HepG2 (cell line): ENCODE results near the gene EIF3A. TPM values are rescaled to one million over a fixed set of nuclear protein-coding genes. Genes with fewer than 3 reads are reported as not detected.
A peak's percentile ranks its signal among the peaks of the same experiment; 100 is the strongest.

ENCODE experiments used
- ATAC-seq: fragments of 200-7000 bp; cut with Tn5 transposase; 3 replicates; pipeline ENCODE4 v1.9.1; 2020; ENCODE audit warnings: mild to moderate bottlenecking, moderate library complexity
- BruUV-seq: library from RNA; stranded (reverse); fragments of 400-500 nt; replicated peaks from 2 replicates; lab custom pipeline; 2021; lab: Mats Ljungman, UMichigan
- CTCF ChIA-PET: fragments of 300-600 bp; formaldehyde crosslinking; extraction: SDS; loops from one replicate; lab custom pipeline; 2021; ENCODE audit warnings: low total read pairs, inconsistent platforms, low intra/inter-chr PET ratio; lab: Yijun Ruan, JAX
- POLR2A ChIA-PET: fragments of 350-600 bp; sonication (Branson Sonifier 250); formaldehyde crosslinking; loops from one replicate; lab custom pipeline; 2020; ENCODE audit warnings: antibody characterized with exemption, inconsistent platforms; lab: Yijun Ruan, JAX
- DNase-seq: peaks from one replicate; pipeline ENCODE4 v3.0.0-alpha.2; 2015; ENCODE audit warnings: low spot score
- FAIRE-seq: peaks from 3 replicates; lab custom pipeline; 2011; peaks lifted over from hg19 to GRCh38; lab: Jason Lieb, UNC
- H2AFZ ChIP-seq: one replicate; pipeline ENCODE4 v1.6.1; 2011; ENCODE audit warnings: low read length, inconsistent platforms
- H3K27ac ChIP-seq: fragments of 300-600 bp; 3 replicates; pipeline ENCODE4 v1.8.0; 2011; ENCODE audit warnings: mixed run types, mild to moderate bottlenecking, mixed read lengths, low read length, inconsistent platforms; ENCODE audit not compliant: insufficient read depth; ENCODE audit errors: extremely low read length
- H3K27me3 ChIP-seq, 2 experiments: fragments of 200-600 bp in 1 of 2; 2 replicates in 1 of 2; 3 replicates in 1 of 2; pipeline versions ENCODE4 v1.6.0 to v1.8.0; 2011; ENCODE audit warnings: low read length in 2 of 2, mild to moderate bottlenecking in 2 of 2, moderate library complexity in 2 of 2, inconsistent platforms in 1 of 2; ENCODE audit not compliant: insufficient read depth in 2 of 2, control insufficient read depth in 1 of 2
- H3K36me3 ChIP-seq, 2 experiments: fragments of 200-600 bp in 1 of 2; replicated peaks in 1 of 2; 2 replicates in 1 of 2; 3 replicates in 1 of 2; pipeline versions ENCODE4 v1.5.1 to v1.8.0; 2011; ENCODE audit warnings: low read length in 2 of 2, inconsistent platforms in 1 of 2; ENCODE audit not compliant: insufficient read depth in 2 of 2, control insufficient read depth in 1 of 2
- H3K4me1 ChIP-seq: 2 replicates; pipeline ENCODE4 v1.5.1; 2012; ENCODE audit warnings: low read length, inconsistent platforms; ENCODE audit not compliant: insufficient read depth
- H3K4me2 ChIP-seq: 2 replicates; pipeline ENCODE4 v1.6.0; 2011; ENCODE audit warnings: low read depth, low read length, inconsistent platforms
- H3K4me3 ChIP-seq, 3 experiments: fragments of 200-600 bp in 1 of 3; sonication (generic), shearing (Covaris generic) in 1 of 3; replicated peaks in 1 of 3; 2 replicates each; pipeline ENCODE4 v1.5.1; 2011 to 2016; ENCODE audit warnings: low read length in 3 of 3, inconsistent platforms in 2 of 3, low read depth in 2 of 3, mild to moderate bottlenecking in 2 of 3, control low read depth in 1 of 3, mixed read lengths in 1 of 3; ENCODE audit not compliant: insufficient read depth in 1 of 3
- H3K79me2 ChIP-seq: one replicate; pipeline ENCODE4 v1.6.1; 2011; ENCODE audit warnings: low read length, inconsistent platforms; ENCODE audit not compliant: insufficient read depth
- H3K9ac ChIP-seq: 2 replicates; pipeline ENCODE4 v1.6.0; 2011; ENCODE audit warnings: mild to moderate bottlenecking, low read depth, low read length, inconsistent platforms; ENCODE audit not compliant: insufficient read depth
- H3K9me3 ChIP-seq: 2 replicates; pipeline ENCODE4 v1.5.1; 2012; ENCODE audit warnings: mild to moderate bottlenecking, low read length
- H4K20me1 ChIP-seq: 2 replicates; pipeline ENCODE4 v1.6.0; 2011; ENCODE audit warnings: inconsistent platforms, mild to moderate bottlenecking, low read length, moderate library complexity; ENCODE audit not compliant: insufficient read depth
- BATF2 ChIP-seq: sonication (generic); formaldehyde crosslinking; IDR thresholded peaks from 2 replicates; pipeline ENCODE4 v1.8.0; 2022; ENCODE audit warnings: mild to moderate bottlenecking, missing genetic modification reagents, moderate library complexity
- BHLHE40 ChIP-seq: IDR thresholded peaks from 2 replicates; pipeline ENCODE4 v1.6.1; 2011; ENCODE audit warnings: low read length, improper control_type of control experiment
- FOXJ3 ChIP-seq: sonication (generic); formaldehyde crosslinking; IDR thresholded peaks from 2 replicates; pipeline ENCODE4 v1.4.0; 2020; ENCODE audit warnings: missing genetic modification reagents, mild to moderate bottlenecking, borderline replicate concordance
- HDAC2 ChIP-seq: sonication (generic); formaldehyde crosslinking; IDR thresholded peaks from 2 replicates; pipeline ENCODE4 v1.4.0; 2020; ENCODE audit warnings: missing genetic modification reagents
- KAT2B ChIP-seq: fragments of 150-350 bp; IDR thresholded peaks from 2 replicates; pipeline ENCODE4 v1.6.1; 2014; ENCODE audit warnings: low read depth, low read length, borderline replicate concordance
- NFYC ChIP-seq: IDR thresholded peaks from 2 replicates; pipeline ENCODE4 v1.6.1; 2016; ENCODE audit warnings: missing genetic modification reagents, missing compliant biosample characterization
- PBX3 ChIP-seq: sonication (generic); formaldehyde crosslinking; IDR thresholded peaks from 2 replicates; pipeline ENCODE4 v1.8.1; 2023; ENCODE audit warnings: missing genetic modification reagents, inconsistent platforms, borderline replicate concordance
- POLR2AphosphoS2 ChIP-seq: IDR thresholded peaks from 2 replicates; pipeline ENCODE4 v1.6.1; 2011; ENCODE audit warnings: low read depth, low read length, improper control_type of control experiment
- SCMH1 ChIP-seq: sonication (generic); formaldehyde crosslinking; IDR thresholded peaks from 2 replicates; pipeline ENCODE4 v1.9.0; 2021; ENCODE audit warnings: missing genetic modification reagents, mild to moderate bottlenecking, borderline replicate concordance
- SMAD1 ChIP-seq: sonication (generic); formaldehyde crosslinking; IDR thresholded peaks from 2 replicates; pipeline ENCODE4 v1.4.0; 2020; ENCODE audit warnings: missing genetic modification reagents, low read depth, mild to moderate bottlenecking, borderline replicate concordance
- XRCC5 ChIP-seq: fragments of 200-400 bp; formaldehyde crosslinking; optimal IDR thresholded peaks from 2 replicates; pipeline ENCODE3; 2017; ENCODE audit warnings: mild to moderate bottlenecking, low read length
- ZBTB34 ChIP-seq: sonication (generic); formaldehyde crosslinking; IDR thresholded peaks from 2 replicates; pipeline ENCODE4 v1.8.0; 2022; ENCODE audit warnings: mild to moderate bottlenecking, missing genetic modification reagents
- ZBTB46 ChIP-seq: sonication (generic); formaldehyde crosslinking; IDR thresholded peaks from 2 replicates; pipeline ENCODE4 v1.4.0; 2020; ENCODE audit warnings: mild to moderate bottlenecking, missing genetic modification reagents, borderline replicate concordance
- ZNF235 ChIP-seq: sonication (generic); formaldehyde crosslinking; IDR thresholded peaks from 2 replicates; pipeline ENCODE4 v1.8.1; 2023; ENCODE audit warnings: mild to moderate bottlenecking, missing genetic modification reagents, borderline replicate concordance
- ZNF331 ChIP-seq: sonication (generic); formaldehyde crosslinking; IDR thresholded peaks from 2 replicates; pipeline ENCODE4 v1.4.0; 2020; ENCODE audit warnings: missing genetic modification reagents
- ZNF496 ChIP-seq: sonication (generic); formaldehyde crosslinking; IDR thresholded peaks from 2 replicates; pipeline ENCODE4 v1.8.1; 2023; ENCODE audit warnings: mild to moderate bottlenecking, moderate library complexity, missing genetic modification reagents; ENCODE audit not compliant: insufficient replicate concordance
- ZNF878 ChIP-seq: sonication (generic); formaldehyde crosslinking; IDR thresholded peaks from 2 replicates; pipeline ENCODE4 v1.8.1; 2023; ENCODE audit warnings: mild to moderate bottlenecking, missing genetic modification reagents, moderate library complexity
- WGBS: methylation state at CpG from one replicate; pipeline ENCODE4 v1.1.6; 2017; ENCODE audit warnings: low lambda C conversion rate; 5-methylcytosine and 5-hydroxymethylcytosine counted together
- in situ Hi-C: cut with HindIII; loops from 2 replicates; pipeline ENCODE4 v1.10.0; 2017; ENCODE audit warnings: low pct_unique_long_range_greater_than_20kb; ENCODE audit not compliant: extremely low pct_ligation_motif_present
- intact Hi-C: fragments of 100-400 bp; cut with micrococcal nuclease; formaldehyde crosslinking; loops from one replicate; pipeline ENCODE4 v1.10.0; 2022; ENCODE audit not compliant: unreplicated experiment
- polyA plus RNA-seq, 8 experiments: library from polyadenylated mRNA; depleted of rRNA in 3 of 8; stranded (reverse) in 7 of 8; unstranded in 1 of 8; fragments of >200 nt; fragmentation: Illumina TruSeq in 4 of 8; extraction: Trizol in 4 of 8; gene quantifications; 2 replicates each; pipeline versions ENCODE4 v1.2.1 to v1.2.3, GENCODE V29; 2011 to 2016; ENCODE audit warnings: low read depth in 4 of 8, missing spikeins in 1 of 8, mixed read lengths in 1 of 8; ENCODE audit not compliant: insufficient read depth in 1 of 8
- total RNA-seq, 5 experiments: library from RNA; depleted of rRNA; stranded (reverse); fragments of >200 nt; fragmentation: Illumina TruSeq; extraction: Trizol; gene quantifications; 2 replicates each; pipeline ENCODE4 v1.2.3, GENCODE V29; 2016; ENCODE audit warnings: low read depth in 1 of 5

The EIF3A gene
- total and polyA plus RNA-seq, 2 of the 13 experiments (the other 11 are each of a cell fraction or from before 2014, with no cell fraction given): 25.6 to 117 TPM

GRCh38 chr10:119116326-119116951, 35.8 kb upstream of the EIF3A start (continued):
- TF ChIP-seq SMAD1 (CRISPR knock-in tag) (no peak), ZNF878 (CRISPR knock-in tag) (no peak), ZNF331 (CRISPR knock-in tag) (no peak), POLR2AphosphoS2 (no peak), ZBTB34 (CRISPR knock-in tag) (no peak), FOXJ3 (CRISPR knock-in tag) (no peak), KAT2B (no peak)

- Histone ChIP-seq H3K79me2 (no peaks in the 10 kb centered on the region), H3K27ac (peak overlapping the region; percentile 61), H4K20me1 (no peaks in the 10 kb centered on the region), H2AFZ (no peak overlapping the region), H3K4me3 (no peak overlapping the region), H3K4me1 (peaks cover 82% of the 10 kb centered on the region), H3K4me2 (no peak overlapping the region), H3K36me3 (peaks cover 2 to 5% of the 10 kb centered on the region in 2 experiments; a peak in 2 of 5 replicates), H3K27me3 (no peaks in the 10 kb centered on the region), H3K9ac (no peak overlapping the region), H3K9me3 (no peaks in the 10 kb centered on the region)
- intact Hi-C loops (no loop called here), in situ Hi-C loops (no loop called here)
- WGBS: 95% methylated on average over 9 of the region's 9 CpGs
- POLR2A ChIA-PET: interaction anchor here (5.4 kb wide), 1 partner anchor 12 kb away, joined by 106 read pairs; the partner anchor contains the start of gene DENND10
- FAIRE-seq (no peak), ATAC-seq (no peak), DNase-seq (no peak)
- CTCF ChIA-PET: no interaction called here
- BruUV-seq: no TSS peak
- TF ChIP-seq SCMH1 (CRISPR knock-in tag): no peak
- TF ChIP-seq ZNF496: no peak
- TF ChIP-seq ZBTB46 (CRISPR knock-in tag): no peak
- no peak for TF ChIP-seq BATF2 (CRISPR knock-in tag)
- TF ChIP-seq HDAC2: no peak
- TF ChIP-seq ZNF235 (CRISPR knock-in tag): no peak
- no peak for TF ChIP-seq XRCC5
- TF ChIP-seq NFYC (CRISPR knock-in tag): no peak
- no peak for TF ChIP-seq PBX3
- TF ChIP-seq BHLHE40: no peak
Observed at GRCh38 chr10:119115926-119116325, 35.3 kb upstream of the EIF3A start.
